SJCRH30 (cell line): Measurements from ENCODE around the gene PLRG1. TPM values are rescaled to one million over a fixed set of nuclear protein-coding genes. Genes with fewer than 3 reads are reported as not detected.

Experiments
- DNase-seq, 2 experiments: peaks; one replicate each; pipeline ENCODE4 v3.0.0-alpha.2; 2015 to 2020
- H3K27ac ChIP-seq: fragments of 250-450 bp; sonication (Bioruptor Pico); 2 replicates; pipeline ENCODE4 v1.5.1; 2020; ENCODE audit warnings: mild to moderate bottlenecking, moderate library complexity
- H3K27me3 ChIP-seq: fragments of 250-450 bp; sonication (Bioruptor Pico); 2 replicates; pipeline ENCODE4 v1.5.1; 2020; ENCODE audit warnings: mild to moderate bottlenecking, moderate library complexity
- H3K36me3 ChIP-seq: fragments of 250-450 bp; sonication (Bioruptor Pico); 2 replicates; pipeline ENCODE4 v1.5.1; 2020; ENCODE audit warnings: mild to moderate bottlenecking, moderate library complexity
- H3K4me1 ChIP-seq: fragments of 250-450 bp; sonication (Bioruptor Pico); 2 replicates; pipeline ENCODE4 v1.5.1; 2020; ENCODE audit warnings: mild to moderate bottlenecking, moderate library complexity
- H3K4me3 ChIP-seq: fragments of 250-450 bp; sonication (Bioruptor Pico); 2 replicates; pipeline ENCODE4 v1.5.1; 2020; ENCODE audit warnings: mild to moderate bottlenecking, moderate library complexity
- H3K9me3 ChIP-seq: fragments of 250-450 bp; sonication (Bioruptor Pico); replicated peaks from 2 replicates; pipeline ENCODE4 v1.5.1; 2020; ENCODE audit warnings: mild to moderate bottlenecking, moderate library complexity
- total RNA-seq: library from RNA; depleted of rRNA; stranded (reverse); fragments of >200 nt; shearing (Covaris generic); gene quantifications from 2 replicates; pipeline ENCODE4 v1.2.3, GENCODE V29; 2014

Gene PLRG1
- total RNA-seq, 1 experiment from 2014 or later = 38.6 TPM

DNA sequence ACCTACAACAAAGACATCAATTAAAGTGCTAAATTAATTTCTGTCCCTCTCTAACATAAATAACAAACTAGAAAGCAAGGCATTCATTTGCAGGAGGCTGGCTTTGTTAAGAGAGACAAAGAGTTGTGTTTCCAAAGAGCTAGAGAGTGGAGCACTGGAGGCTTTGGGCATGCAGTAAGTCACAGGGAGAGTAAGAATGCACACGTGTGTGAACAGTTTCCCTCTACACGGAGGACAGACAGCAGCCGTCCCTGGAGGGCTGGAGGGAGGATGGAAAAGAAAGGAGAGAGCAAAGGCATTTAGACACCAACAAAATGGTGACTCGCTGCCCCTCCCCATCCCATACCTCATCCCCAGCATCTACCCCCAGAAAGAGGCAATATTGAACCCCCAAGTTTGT is 38.2 kb downstream of the PLRG1 start:
- no peak for DNase-seq
- Histone ChIP-seq H3K27ac (no peak overlapping the region), H3K9me3 (no peaks in the 10 kb centered on the region)

GRCh38 chr4:154511548-154511947 is 38.7 kb downstream of the PLRG1 start:
- Histone ChIP-seq H3K36me3 (no peaks in the 10 kb centered on the region), H3K4me3 (no peak overlapping the region), H3K27me3 (no peaks in the 10 kb centered on the region), H3K9me3 (no peaks in the 10 kb centered on the region), H3K27ac (no peak overlapping the region), H3K4me1 (no peaks in the 10 kb centered on the region)
- no peak for DNase-seq

More for the DNA sequence above, 38.2 kb downstream of the PLRG1 start:
- no peak overlapping the region for H3K4me3 ChIP-seq
- H3K27me3 ChIP-seq = no peaks in the 10 kb centered on the region
- H3K36me3 ChIP-seq = no peaks in the 10 kb centered on the region
- no peaks in the 10 kb centered on the region for H3K4me1 ChIP-seq

- no peak for DNase-seq
- H3K27ac ChIP-seq = no peak overlapping the region
- H3K4me3 ChIP-seq = no peak overlapping the region
- H3K27me3 ChIP-seq = no peaks in the 10 kb centered on the region
- H3K36me3 ChIP-seq = no peaks in the 10 kb centered on the region
- no peaks in the 10 kb centered on the region for H3K4me1 ChIP-seq
- no peaks in the 10 kb centered on the region for H3K9me3 ChIP-seq
Observed at GRCh38 chr4:154507156-154507555, 43.0 kb downstream of the PLRG1 start.

- no peaks in the 10 kb centered on the region for H3K27me3 ChIP-seq
- H3K36me3 ChIP-seq = no peaks in the 10 kb centered on the region
- H3K4me1 ChIP-seq = no peaks in the 10 kb centered on the region
- no peaks in the 10 kb centered on the region for H3K9me3 ChIP-seq
- DNase-seq = peak in 1 of 2 experiments; percentile 33
- H3K27ac ChIP-seq = no peak overlapping the region
- no peak overlapping the region for H3K4me3 ChIP-seq
Observed at GRCh38 chr4:154506253-154506652, 43.9 kb downstream of the PLRG1 start.

GRCh38 chr4:154503598-154503997 is 46.6 kb downstream of the PLRG1 start:
- Histone ChIP-seq H3K36me3 (no peaks in the 10 kb centered on the region), H3K4me3 (no peak overlapping the region), H3K9me3 (no peaks in the 10 kb centered on the region), H3K27me3 (no peaks in the 10 kb centered on the region), H3K4me1 (no peaks in the 10 kb centered on the region), H3K27ac (no peak overlapping the region)
- DNase-seq = peak in 1 of 2 experiments; percentile 25

DNA sequence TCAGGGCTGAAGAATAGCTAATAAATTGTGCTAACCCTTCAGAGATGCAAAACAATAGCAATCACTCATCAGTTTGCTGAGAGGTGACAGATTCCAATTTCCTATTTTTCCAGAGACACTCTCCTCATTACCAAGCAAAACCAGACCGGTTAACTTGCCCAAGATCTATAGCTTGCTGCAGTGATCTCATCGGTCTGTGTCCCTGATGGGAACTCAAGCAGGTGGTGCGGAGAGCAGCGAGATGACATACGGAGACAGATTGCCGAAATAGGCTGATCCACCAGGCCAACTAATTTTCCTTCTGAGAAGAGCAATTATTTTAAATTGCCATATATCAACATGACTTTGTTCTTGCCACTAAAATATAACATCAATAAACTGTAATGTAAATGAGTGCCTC is 48.1 kb downstream of the PLRG1 start:
- Histone ChIP-seq H3K27me3 (no peaks in the 10 kb centered on the region), H3K4me1 (no peaks in the 10 kb centered on the region), H3K9me3 (no peaks in the 10 kb centered on the region), H3K4me3 (no peak overlapping the region), H3K27ac (no peak overlapping the region), H3K36me3 (no peaks in the 10 kb centered on the region)
- DNase-seq = peak in 1 of 2 experiments; percentile 2

DNA sequence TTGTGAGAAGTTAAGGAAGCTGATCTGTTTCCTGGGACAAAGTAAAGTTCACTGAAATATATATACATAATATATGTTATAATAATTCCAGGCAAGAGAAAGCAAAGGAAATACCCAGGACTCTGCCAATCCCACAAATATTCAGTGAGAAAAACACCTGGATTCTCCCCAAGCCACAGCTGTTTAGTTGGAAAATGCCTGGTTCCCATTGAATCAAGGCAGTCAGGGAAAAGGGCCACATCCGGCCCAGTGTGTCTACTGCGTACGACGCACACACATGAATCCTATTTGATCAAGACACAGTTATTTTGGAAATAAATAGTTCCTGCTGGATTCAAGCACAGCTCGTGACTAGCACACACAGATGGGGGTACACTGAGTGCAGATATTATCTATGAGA is 52.3 kb downstream of the PLRG1 start:
- Histone ChIP-seq H3K4me3 (no peak overlapping the region), H3K4me1 (no peaks in the 10 kb centered on the region), H3K36me3 (no peaks in the 10 kb centered on the region), H3K27me3 (no peaks in the 10 kb centered on the region), H3K27ac (no peak overlapping the region), H3K9me3 (no peaks in the 10 kb centered on the region)
- no peak for DNase-seq

- no peaks in the 10 kb centered on the region for H3K27me3 ChIP-seq
- no peak overlapping the region for H3K27ac ChIP-seq
- no peaks in the 10 kb centered on the region for H3K36me3 ChIP-seq
- H3K9me3 ChIP-seq = no peaks in the 10 kb centered on the region
- DNase-seq = no peak
- no peak overlapping the region for H3K4me3 ChIP-seq
- no peaks in the 10 kb centered on the region for H3K4me1 ChIP-seq
Observed at GRCh38 chr4:154495867-154496266, 54.3 kb downstream of the PLRG1 start.

- peak overlapping the region; percentile 49 for H3K4me3 ChIP-seq
Observed at GRCh38 chr4:154492288-154492687, 57.9 kb downstream of the PLRG1 start.

DNA sequence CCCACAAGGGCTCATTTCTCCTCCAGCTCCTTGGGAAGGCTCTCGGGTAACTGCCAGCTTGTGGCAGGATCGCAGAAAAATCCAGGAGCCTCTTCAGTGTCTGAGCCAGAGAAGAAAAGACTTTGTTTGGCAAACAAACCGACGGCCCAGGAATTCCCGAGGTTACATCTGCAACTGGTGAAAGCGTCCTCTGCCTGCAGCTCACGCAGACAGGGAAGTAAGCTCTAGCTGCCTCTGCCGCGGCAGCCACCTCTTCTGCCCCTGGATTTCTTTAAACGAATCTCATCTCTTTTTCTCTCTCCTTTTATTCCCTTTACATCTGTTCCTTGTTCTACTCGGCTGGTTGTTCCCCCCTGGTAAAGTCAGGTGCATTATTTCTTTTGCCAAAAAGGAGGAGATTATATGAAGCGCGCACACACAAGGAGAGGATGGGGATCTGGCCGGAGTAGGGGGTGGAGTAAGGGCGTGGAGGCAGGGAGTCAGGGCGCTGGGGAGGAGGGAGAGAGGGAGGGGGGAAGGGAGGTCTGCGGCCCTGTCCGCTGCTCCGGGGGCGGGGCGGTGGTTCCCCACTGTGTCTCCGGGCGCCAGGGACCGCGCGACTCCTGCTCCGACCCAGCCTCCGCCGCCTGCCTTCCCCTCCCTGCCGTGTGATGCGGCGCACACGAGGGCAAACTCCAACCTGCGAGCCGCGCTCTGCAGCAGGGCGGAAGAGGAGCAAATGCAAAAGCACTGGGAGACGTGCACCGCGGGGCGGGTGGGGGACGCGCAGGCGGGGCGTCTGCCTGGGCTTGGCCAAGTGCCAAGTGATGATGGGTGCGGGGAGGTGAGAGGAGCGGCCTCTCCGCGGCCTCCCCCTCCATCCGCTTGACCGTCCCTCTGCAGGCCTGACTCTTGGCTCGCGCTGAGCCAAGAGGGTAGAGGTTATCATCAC is 58.6 kb downstream of the PLRG1 start, which contains the start of gene DCHS2:
DCHS2 (minus strand) TSS at position 459 of the 931 bp plus-strand sequence; CDS start at position 15, 444 bp downstream.
- peak; percentile 31 to 46 for DNase-seq
- no peaks in the 10 kb centered on the region for H3K36me3 ChIP-seq

More at GRCh38 chr4:154492288-154492687, 57.9 kb downstream of the PLRG1 start:
- DNase-seq = no peak
- Histone ChIP-seq H3K36me3 (no peaks in the 10 kb centered on the region), H3K4me1 (no peaks in the 10 kb centered on the region), H3K27me3 (no peaks in the 10 kb centered on the region), H3K27ac (no peak overlapping the region), H3K9me3 (no peaks in the 10 kb centered on the region)

GRCh38 chr4:154490583-154491340 is 59.4 kb downstream of the PLRG1 start:
- no peak overlapping the region for H3K27ac ChIP-seq
- H3K27me3 ChIP-seq = no peaks in the 10 kb centered on the region
- H3K4me3 ChIP-seq = peak overlapping the region; percentile 49
- no peaks in the 10 kb centered on the region for H3K9me3 ChIP-seq
- no peaks in the 10 kb centered on the region for H3K36me3 ChIP-seq
- DNase-seq = peak; percentile 8 to 17
- no peaks in the 10 kb centered on the region for H3K4me1 ChIP-seq

More for the DNA sequence above, 58.6 kb downstream of the PLRG1 start, which contains the start of gene DCHS2:
- Histone ChIP-seq H3K4me3 (peak within 1 kb of the TSS; percentile 49), H3K9me3 (no peaks in the 10 kb centered on the region), H3K27me3 (no peaks in the 10 kb centered on the region), H3K4me1 (no peaks in the 10 kb centered on the region), H3K27ac (no peak within 1 kb of the TSS)

GRCh38 chr4:154490234-154490582 is 60.0 kb downstream of the PLRG1 start:
- Histone ChIP-seq H3K9me3 (no peaks in the 10 kb centered on the region), H3K36me3 (no peaks in the 10 kb centered on the region), H3K27ac (no peak overlapping the region), H3K4me1 (no peaks in the 10 kb centered on the region), H3K27me3 (no peaks in the 10 kb centered on the region), H3K4me3 (no peak overlapping the region)
- DNase-seq = no peak

GRCh38 chr4:154489558-154490233 is 60.5 kb downstream of the PLRG1 start:
- Histone ChIP-seq H3K9me3 (no peaks in the 10 kb centered on the region), H3K27me3 (no peaks in the 10 kb centered on the region), H3K36me3 (no peaks in the 10 kb centered on the region), H3K4me1 (no peaks in the 10 kb centered on the region), H3K27ac (no peak overlapping the region), H3K4me3 (no peak overlapping the region)
- no peak for DNase-seq

DNA sequence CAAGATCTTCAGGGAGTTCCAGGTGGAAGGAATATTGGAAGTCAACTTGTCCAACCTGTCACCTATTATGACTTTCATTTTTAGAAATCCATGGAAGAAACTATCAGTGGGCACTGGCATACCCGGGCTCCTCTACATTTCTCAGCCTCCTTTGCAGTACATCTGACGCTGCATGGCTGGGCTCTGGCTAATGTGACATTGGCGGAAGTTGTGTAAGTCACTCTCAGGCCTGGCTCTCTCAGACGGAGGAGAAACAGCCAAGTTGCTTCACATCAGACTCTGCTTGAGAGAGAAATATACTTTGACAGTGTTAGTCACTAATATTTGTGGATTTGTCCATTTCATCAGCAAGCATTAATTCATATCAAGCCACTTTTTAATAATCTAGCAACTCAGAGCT is 63.1 kb downstream of the PLRG1 start:
- Histone ChIP-seq H3K9me3 (no peaks in the 10 kb centered on the region), H3K4me3 (no peak overlapping the region), H3K4me1 (no peaks in the 10 kb centered on the region), H3K27ac (no peak overlapping the region), H3K27me3 (no peaks in the 10 kb centered on the region), H3K36me3 (no peaks in the 10 kb centered on the region)
- DNase-seq = no peak
